ENCODE measurements around the gene THSD7B. TPM values are rescaled to one million over a fixed set of nuclear protein-coding genes. Genes with fewer than 3 reads are reported as not detected.

Gene THSD7B
- polyA plus RNA-seq, 1 donor from 2014 or later: 0.46 TPM

DNA sequence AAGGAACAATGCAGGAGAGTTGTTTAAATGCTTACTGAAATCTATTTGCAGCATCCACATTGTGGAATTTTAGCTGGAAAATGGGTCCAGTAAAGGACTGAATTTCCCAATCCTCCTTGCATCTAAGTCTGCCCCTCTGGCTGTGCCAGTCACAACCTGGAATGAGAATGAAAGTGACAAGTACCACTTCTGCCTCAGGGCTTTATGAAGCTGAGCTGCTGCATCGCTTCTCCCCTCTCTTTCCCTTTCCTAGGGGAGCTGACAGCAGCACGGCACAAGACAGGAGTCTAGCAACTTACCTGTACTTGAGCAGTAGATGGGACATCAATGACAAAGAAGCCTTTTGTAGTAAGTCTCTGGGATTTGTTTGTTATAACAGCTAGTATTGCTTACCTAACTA, 27.3 kb upstream of the THSD7B start:
- no peaks in the 10 kb centered on the region for H3K9me2 ChIP-seq (ENCODE audit: insufficient read depth, low read length)
- TF ChIP-seq, protein P1, sequence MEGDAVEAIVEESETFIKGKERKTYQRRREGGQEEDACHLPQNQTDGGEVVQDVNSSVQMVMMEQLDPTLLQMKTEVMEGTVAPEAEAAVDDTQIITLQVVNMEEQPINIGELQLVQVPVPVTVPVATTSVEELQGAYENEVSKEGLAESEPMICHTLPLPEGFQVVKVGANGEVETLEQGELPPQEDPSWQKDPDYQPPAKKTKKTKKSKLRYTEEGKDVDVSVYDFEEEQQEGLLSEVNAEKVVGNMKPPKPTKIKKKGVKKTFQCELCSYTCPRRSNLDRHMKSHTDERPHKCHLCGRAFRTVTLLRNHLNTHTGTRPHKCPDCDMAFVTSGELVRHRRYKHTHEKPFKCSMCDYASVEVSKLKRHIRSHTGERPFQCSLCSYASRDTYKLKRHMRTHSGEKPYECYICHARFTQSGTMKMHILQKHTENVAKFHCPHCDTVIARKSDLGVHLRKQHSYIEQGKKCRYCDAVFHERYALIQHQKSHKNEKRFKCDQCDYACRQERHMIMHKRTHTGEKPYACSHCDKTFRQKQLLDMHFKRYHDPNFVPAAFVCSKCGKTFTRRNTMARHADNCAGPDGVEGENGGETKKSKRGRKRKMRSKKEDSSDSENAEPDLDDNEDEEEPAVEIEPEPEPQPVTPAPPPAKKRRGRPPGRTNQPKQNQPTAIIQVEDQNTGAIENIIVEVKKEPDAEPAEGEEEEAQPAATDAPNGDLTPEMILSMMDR (IDR thresholded peaks at IDR 0.05; ENCODE audit: poor library complexity, severe bottlenecking): no peak
- TF ChIP-seq POLR2AphosphoS5 (IDR thresholded peaks at IDR 0.05): no peak
- TF ChIP-seq, protein P2, sequence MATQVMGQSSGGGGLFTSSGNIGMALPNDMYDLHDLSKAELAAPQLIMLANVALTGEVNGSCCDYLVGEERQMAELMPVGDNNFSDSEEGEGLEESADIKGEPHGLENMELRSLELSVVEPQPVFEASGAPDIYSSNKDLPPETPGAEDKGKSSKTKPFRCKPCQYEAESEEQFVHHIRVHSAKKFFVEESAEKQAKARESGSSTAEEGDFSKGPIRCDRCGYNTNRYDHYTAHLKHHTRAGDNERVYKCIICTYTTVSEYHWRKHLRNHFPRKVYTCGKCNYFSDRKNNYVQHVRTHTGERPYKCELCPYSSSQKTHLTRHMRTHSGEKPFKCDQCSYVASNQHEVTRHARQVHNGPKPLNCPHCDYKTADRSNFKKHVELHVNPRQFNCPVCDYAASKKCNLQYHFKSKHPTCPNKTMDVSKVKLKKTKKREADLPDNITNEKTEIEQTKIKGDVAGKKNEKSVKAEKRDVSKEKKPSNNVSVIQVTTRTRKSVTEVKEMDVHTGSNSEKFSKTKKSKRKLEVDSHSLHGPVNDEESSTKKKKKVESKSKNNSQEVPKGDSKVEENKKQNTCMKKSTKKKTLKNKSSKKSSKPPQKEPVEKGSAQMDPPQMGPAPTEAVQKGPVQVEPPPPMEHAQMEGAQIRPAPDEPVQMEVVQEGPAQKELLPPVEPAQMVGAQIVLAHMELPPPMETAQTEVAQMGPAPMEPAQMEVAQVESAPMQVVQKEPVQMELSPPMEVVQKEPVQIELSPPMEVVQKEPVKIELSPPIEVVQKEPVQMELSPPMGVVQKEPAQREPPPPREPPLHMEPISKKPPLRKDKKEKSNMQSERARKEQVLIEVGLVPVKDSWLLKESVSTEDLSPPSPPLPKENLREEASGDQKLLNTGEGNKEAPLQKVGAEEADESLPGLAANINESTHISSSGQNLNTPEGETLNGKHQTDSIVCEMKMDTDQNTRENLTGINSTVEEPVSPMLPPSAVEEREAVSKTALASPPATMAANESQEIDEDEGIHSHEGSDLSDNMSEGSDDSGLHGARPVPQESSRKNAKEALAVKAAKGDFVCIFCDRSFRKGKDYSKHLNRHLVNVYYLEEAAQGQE (IDR thresholded peaks at IDR 0.05; ENCODE audit: borderline replicate concordance): no peak
- no peaks in the 10 kb centered on the region for H3F3A ChIP-seq (ENCODE audit: insufficient read depth, low read length, poor library complexity, severe bottlenecking)
- no peak overlapping the region for H2AFZ ChIP-seq (ENCODE audit: low read depth, low read length)
- H3K9ac ChIP-seq (ENCODE audit: low read length): no peak overlapping the region
- H3K79me2 ChIP-seq (replicated peaks; ENCODE audit: insufficient read depth, low read length): no peaks in the 10 kb centered on the region
- H4K20me1 ChIP-seq (ENCODE audit: insufficient read depth): no peaks in the 10 kb centered on the region
- H3K36me3 ChIP-seq (ENCODE audit: insufficient read depth, low read length): no peaks in the 10 kb centered on the region
- H3K4me3 ChIP-seq (ENCODE audit: low read length): no peak overlapping the region
- no peaks in the 10 kb centered on the region for H3K9me3 ChIP-seq (ENCODE audit: low read length)
- H3K27ac ChIP-seq (ENCODE audit: low read length): no peak overlapping the region
- no peak overlapping the region for H3K4me2 ChIP-seq (ENCODE audit: low read length)
- H3K27me3 ChIP-seq (ENCODE audit: insufficient read depth, low read depth, low read length): no peaks in the 10 kb centered on the region

DNA sequence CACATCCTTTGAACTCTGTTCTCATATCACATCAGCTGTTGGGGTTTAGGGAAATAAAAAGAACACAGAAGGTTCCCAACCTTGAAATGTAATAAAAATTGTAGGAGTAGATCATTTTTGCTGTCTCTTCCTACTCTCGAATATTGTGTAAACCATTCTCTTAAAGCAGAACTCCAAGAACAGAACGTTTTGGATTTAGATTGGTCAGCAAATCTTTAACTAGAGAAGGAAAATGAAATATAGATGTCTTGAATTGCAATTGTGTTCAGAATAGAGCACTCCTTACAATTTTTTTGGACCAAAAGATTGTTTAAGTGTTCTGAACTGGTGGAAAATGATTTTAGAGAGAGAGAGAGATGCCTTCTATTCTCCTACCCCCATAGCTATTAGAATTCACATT, 23.9 kb upstream of the THSD7B start:
- H2AFZ ChIP-seq (ENCODE audit: low read depth, low read length): no peak overlapping the region
- H3K36me3 ChIP-seq (ENCODE audit: insufficient read depth, low read length): no peaks in the 10 kb centered on the region
- H3K27ac ChIP-seq (ENCODE audit: low read length): no peak overlapping the region
- H3K4me3 ChIP-seq (ENCODE audit: low read length): no peak overlapping the region
- H3K9me2 ChIP-seq (ENCODE audit: insufficient read depth, low read length): no peaks in the 10 kb centered on the region
- H4K20me1 ChIP-seq (ENCODE audit: insufficient read depth): no peaks in the 10 kb centered on the region
- no peaks in the 10 kb centered on the region for H3K27me3 ChIP-seq (ENCODE audit: insufficient read depth, low read depth, low read length)
- no peak overlapping the region for H3K4me2 ChIP-seq (ENCODE audit: low read length)
- TF ChIP-seq RAD21 (conservative IDR thresholded peaks at IDR 0.05) (no peak), MXI1 (conservative IDR thresholded peaks at IDR 0.05; ENCODE audit: poor library complexity, severe bottlenecking) (no peak), POLR2AphosphoS5 (IDR thresholded peaks at IDR 0.05) (no peak), EZH2 (IDR thresholded peaks at IDR 0.05; ENCODE audit: borderline replicate concordance, insufficient read depth, low read length, poor library complexity, severe bottlenecking) (no peak), EP300 (conservative IDR thresholded peaks at IDR 0.05; ENCODE audit: poor library complexity, severe bottlenecking) (no peak), TAF1 (IDR thresholded peaks at IDR 0.05; ENCODE audit: low read depth) (no peak)
- TF ChIP-seq, protein P2 (IDR thresholded peaks at IDR 0.05; ENCODE audit: borderline replicate concordance): no peak
- TF ChIP-seq, protein P1 (IDR thresholded peaks at IDR 0.05; ENCODE audit: poor library complexity, severe bottlenecking): no peak
- H3K79me2 ChIP-seq (replicated peaks; ENCODE audit: insufficient read depth, low read length): no peaks in the 10 kb centered on the region
- no peaks in the 10 kb centered on the region for H3K9me3 ChIP-seq (ENCODE audit: low read length)
- no peak overlapping the region for H3K9ac ChIP-seq (ENCODE audit: low read length)
- no peaks in the 10 kb centered on the region for H3F3A ChIP-seq (ENCODE audit: insufficient read depth, low read length, poor library complexity, severe bottlenecking)
